Lower leg skin (tissue), 4 donors: ENCODE measurements around the gene P2RY2. TPM values are rescaled to one million over a fixed set of nuclear protein-coding genes. Genes with fewer than 3 reads are reported as not detected.
"Not testable (repeated sequence)": the region's sequence is repeated elsewhere in the genome, so short reads cannot be mapped to it uniquely, and the experiment has no call there.

Experiments
- DNase-seq, 2 donors: peaks; one replicate each; pipeline ENCODE4 v3.0.0-alpha.2; 2019; ENCODE audit warnings: low spot score in 2 of 2
- H3K4me3 ChIP-seq: fragments of 200-600 bp; sonication (generic); 2 replicates; pipeline ENCODE4 v1.5.1; 2017; ENCODE audit warnings: mild to moderate bottlenecking, low read depth; ENCODE audit not compliant: poor library complexity, severe bottlenecking
- POLR2A ChIP-seq, 2 donors: fragments of 450-650 bp; IDR thresholded peaks; one replicate each; pipeline ENCODE4 v1.6.1; 2016 to 2017; ENCODE audit warnings: antibody characterized with exemption in 2 of 2, mild to moderate bottlenecking in 1 of 2, moderate library complexity in 1 of 2
- WGBS, 2 donors: methylation state at CpG; one replicate each; pipeline ENCODE4 v1.1.5; 2018; 5-methylcytosine and 5-hydroxymethylcytosine counted together
- intact Hi-C: fragments of 100-400 bp; cut with DNase I; formaldehyde crosslinking; loops from one replicate; pipeline ENCODE4 v1.15.0; 2023; ENCODE audit warnings: low total_unique reads
- total RNA-seq, 4 donors: library from RNA; depleted of rRNA; stranded (reverse); fragments of >200 nt; gene quantifications; one replicate each; pipeline ENCODE4 v1.1.0, GENCODE V29; 2016
- TF ChIP-seq, protein P1 (sequence below), 3 donors: fragments of 450-650 bp; IDR thresholded peaks; one replicate each; pipeline ENCODE4 v1.5.1; 2016; ENCODE audit warnings: antibody characterized with exemption in 3 of 3, mild to moderate bottlenecking in 3 of 3, moderate library complexity in 2 of 3

The P2RY2 gene
- total RNA-seq, 4 donors from 2014 or later = 3.2 to 8.7 (median 5.1) TPM

GRCh38 chr11:73272680-73273038 lies 54.6 kb downstream of the P2RY2 start:
- intact Hi-C loops = no loop called here
- DNase-seq = no peak

DNA sequence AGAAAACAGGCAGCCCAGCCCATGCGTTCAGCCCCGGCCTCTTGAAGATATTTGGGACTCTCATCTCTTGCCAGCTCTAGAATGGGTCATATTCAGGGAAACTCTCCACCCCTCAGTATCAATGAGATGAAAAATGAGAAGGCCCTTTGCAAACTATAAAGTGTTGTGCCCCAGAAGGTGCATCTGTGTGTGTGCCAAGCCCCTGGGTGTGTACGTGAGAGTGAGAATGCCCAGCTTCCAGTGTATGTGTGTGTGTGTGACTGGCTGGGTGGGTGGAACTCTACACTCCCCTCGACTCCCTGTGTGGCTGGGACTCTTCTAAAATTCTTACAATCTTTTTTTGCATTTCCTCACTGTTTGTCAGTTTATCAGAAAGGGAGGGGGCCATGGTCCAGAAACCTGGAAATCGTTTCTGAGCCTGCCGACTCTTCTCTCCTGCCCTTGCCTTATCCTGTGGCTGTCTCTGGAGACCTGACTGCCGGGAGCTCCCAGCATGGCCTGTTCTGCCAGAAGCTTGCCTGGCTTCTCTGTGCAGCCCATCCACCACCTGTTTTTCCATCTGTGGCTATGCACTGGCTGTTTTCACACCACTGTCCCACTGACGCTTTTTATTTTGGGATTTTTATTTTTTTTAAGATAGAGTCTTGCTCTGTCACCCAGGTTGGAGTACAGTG lies 55.3 kb downstream of the P2RY2 start:
- WGBS, 2 donors = 59 to 61% methylated on average over 8 of the region's 8 CpGs
- TF ChIP-seq POLR2A (IDR thresholded peaks at IDR 0.05) = no peak
- TF ChIP-seq, protein P1, sequence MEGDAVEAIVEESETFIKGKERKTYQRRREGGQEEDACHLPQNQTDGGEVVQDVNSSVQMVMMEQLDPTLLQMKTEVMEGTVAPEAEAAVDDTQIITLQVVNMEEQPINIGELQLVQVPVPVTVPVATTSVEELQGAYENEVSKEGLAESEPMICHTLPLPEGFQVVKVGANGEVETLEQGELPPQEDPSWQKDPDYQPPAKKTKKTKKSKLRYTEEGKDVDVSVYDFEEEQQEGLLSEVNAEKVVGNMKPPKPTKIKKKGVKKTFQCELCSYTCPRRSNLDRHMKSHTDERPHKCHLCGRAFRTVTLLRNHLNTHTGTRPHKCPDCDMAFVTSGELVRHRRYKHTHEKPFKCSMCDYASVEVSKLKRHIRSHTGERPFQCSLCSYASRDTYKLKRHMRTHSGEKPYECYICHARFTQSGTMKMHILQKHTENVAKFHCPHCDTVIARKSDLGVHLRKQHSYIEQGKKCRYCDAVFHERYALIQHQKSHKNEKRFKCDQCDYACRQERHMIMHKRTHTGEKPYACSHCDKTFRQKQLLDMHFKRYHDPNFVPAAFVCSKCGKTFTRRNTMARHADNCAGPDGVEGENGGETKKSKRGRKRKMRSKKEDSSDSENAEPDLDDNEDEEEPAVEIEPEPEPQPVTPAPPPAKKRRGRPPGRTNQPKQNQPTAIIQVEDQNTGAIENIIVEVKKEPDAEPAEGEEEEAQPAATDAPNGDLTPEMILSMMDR (IDR thresholded peaks at IDR 0.05) = no peak
- DNase-seq = peak in 1 of 2 donors; percentile 58
- H3K4me3 ChIP-seq = no peak overlapping the region
- intact Hi-C loops = no loop called here

More at GRCh38 chr11:73272680-73273038, 54.6 kb downstream of the P2RY2 start:
- no peak overlapping the region for H3K4me3 ChIP-seq
- TF ChIP-seq, protein P1 (IDR thresholded peaks at IDR 0.05) = no peak
- no peak for TF ChIP-seq POLR2A (IDR thresholded peaks at IDR 0.05)
- WGBS, 2 donors = 95 to 97% methylated on average over 7 of the region's 7 CpGs

DNA sequence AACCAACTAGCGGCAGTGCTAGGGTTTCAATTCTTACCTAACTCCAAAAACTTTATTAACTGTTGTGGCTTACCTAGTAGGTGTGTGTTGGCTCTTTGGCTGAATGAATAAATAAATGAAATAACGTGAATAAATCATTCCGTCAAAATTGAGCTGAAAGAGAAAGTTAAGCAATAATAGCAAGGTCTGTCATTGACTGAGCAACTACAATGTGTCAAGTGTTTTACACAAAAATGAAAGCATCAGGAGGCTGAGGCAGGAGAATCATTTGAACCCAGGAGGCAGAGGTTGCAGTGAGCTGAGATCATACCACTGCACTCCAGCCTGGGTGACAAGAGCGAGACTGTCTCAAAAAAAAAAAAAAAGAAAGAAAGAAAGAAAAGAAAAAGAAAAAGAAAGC lies 56.1 kb downstream of the P2RY2 start:
- intact Hi-C loops, DNase-seq, H3K4me3 ChIP-seq: not testable (repeated sequence)
- WGBS, 2 donors = 76 to 88% methylated on average over 4 of the region's 4 CpGs

DNA sequence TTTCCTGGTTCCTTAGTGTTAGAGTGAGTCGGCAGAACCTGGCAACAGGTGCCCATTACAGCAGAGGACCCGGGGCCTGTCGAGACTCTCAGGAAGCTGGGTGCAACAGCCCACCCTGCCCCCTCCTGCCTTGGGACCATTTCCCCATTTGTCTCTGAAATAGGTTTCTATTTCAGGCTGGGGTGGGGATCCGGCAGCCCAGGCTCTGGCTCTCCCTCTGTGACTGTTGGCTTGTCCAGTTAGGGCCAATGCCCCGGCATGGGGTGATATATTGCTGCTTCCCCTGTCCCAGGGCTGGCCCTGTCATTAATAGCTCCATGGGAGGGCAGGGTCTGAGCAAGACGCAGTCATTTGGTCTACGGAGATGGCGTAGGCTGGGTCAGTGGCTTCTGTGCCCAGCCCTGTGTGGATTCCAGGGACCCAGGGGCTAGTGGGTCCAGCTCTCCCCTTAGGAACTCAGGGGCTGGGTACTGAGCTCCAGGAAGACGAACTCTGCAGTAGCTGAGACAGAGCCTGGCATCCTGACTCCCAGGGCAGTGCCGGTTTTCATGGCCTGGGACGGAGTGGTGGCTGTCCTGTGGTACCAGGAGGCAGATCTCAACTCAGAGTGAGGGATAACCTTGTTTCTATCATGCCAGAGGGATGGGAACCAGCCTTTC lies 56.8 kb downstream of the P2RY2 start:
- H3K4me3 ChIP-seq = no peak overlapping the region
- intact Hi-C loops = no loop called here
- TF ChIP-seq, protein P1 (IDR thresholded peaks at IDR 0.05) = no peak
- TF ChIP-seq POLR2A (IDR thresholded peaks at IDR 0.05) = no peak
- peak in 1 of 2 donors; percentile 75 for DNase-seq
- 82 to 83% methylated on average over 6 to 11 of the region's 11 CpGs for WGBS, 2 donors

- peak in 1 of 2 donors; percentile 40 for DNase-seq
- WGBS, 2 donors = 62 to 80% methylated on average over 4 of the region's 4 CpGs
- intact Hi-C loops = no loop called here
- no peak overlapping the region for H3K4me3 ChIP-seq
- no peak for TF ChIP-seq POLR2A (IDR thresholded peaks at IDR 0.05)
- TF ChIP-seq, protein P1 (IDR thresholded peaks at IDR 0.05) = no peak
These were observed 57.3 kb downstream of the P2RY2 start for GRCh38 chr11:73275381-73275750.

DNA sequence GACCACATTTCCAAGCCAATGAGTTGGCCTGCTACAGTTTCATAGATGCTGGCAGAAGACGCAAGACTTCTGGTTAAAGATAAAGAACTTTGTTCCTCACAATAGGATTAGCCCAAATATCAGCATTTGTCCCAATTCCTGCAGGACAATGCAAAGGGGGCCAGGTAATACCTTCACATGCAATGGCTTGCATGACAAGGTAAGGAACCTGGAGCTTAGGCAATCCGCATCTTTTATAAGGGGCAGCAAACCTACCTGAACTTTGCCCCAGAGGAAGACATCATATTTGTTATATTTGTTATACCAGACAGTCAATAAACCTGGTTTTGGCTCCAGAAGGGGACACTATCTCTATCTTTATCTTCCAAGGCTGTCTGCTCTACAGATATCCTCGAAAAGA lies 59.4 kb downstream of the P2RY2 start:
- H3K4me3 ChIP-seq = no peak overlapping the region
- intact Hi-C loops = no loop called here
- no peak for TF ChIP-seq POLR2A (IDR thresholded peaks at IDR 0.05)
- TF ChIP-seq, protein P1 (IDR thresholded peaks at IDR 0.05) = no peak
- no peak for DNase-seq
- WGBS, 2 donors = 85 to 89% methylated on average over 3 of the region's 3 CpGs
